ENCODE data around the gene SSB.
"Not testable (repeated sequence)": the region's sequence is repeated elsewhere in the genome, so short reads cannot be mapped to it uniquely, and the experiment has no call there.

The SSB gene

GRCh38 chr2:169790581-169790980 is 8.1 kb upstream of the SSB start:
- DNase-seq: no peak

- DNase-seq: no peak
These were observed 3.5 kb upstream of the SSB start for GRCh38 chr2:169795181-169795580.

GRCh38 chr2:169796441-169796840 is 2.2 kb upstream of the SSB start:
- no peak for DNase-seq

GRCh38 chr2:169797601-169798000 is 1.1 kb upstream of the SSB start:
- no peak for DNase-seq

GRCh38 chr2:169798397-169798717 is 314 bp upstream of the SSB start:
- DNase-seq: no peak

GRCh38 chr2:169803480-169803879 is 4.8 kb downstream of the SSB start:
- DNase-seq: no peak

- DNase-seq: no peak
These were observed 7.9 kb downstream of the SSB start for GRCh38 chr2:169806586-169806985.

GRCh38 chr2:169808221-169808620 is 9.6 kb downstream of the SSB start:
- no peak for DNase-seq

- DNase-seq: no peak
These were observed 17.2 kb downstream of the SSB start for GRCh38 chr2:169815849-169816248.

GRCh38 chr2:169816961-169817360 is 18.3 kb downstream of the SSB start:
- DNase-seq: not testable (repeated sequence)

- not testable (repeated sequence) for DNase-seq
These were observed 18.7 kb downstream of the SSB start for GRCh38 chr2:169817369-169817768.

GRCh38 chr2:169818241-169818640 is 19.6 kb downstream of the SSB start:
- no peak for DNase-seq

GRCh38 chr2:169819106-169819505 is 20.4 kb downstream of the SSB start:
- no peak for DNase-seq

- not testable (repeated sequence) for DNase-seq
These were observed 21.4 kb downstream of the SSB start for GRCh38 chr2:169820101-169820500.

GRCh38 chr2:169822036-169822435 is 23.4 kb downstream of the SSB start:
- no peak for DNase-seq

GRCh38 chr2:169822785-169823392 is 24.2 kb downstream of the SSB start:
- DNase-seq: no peak

GRCh38 chr2:169823996-169824372 is 25.3 kb downstream of the SSB start:
- DNase-seq: no peak

GRCh38 chr2:169824373-169825333 is 26.0 kb downstream of the SSB start, which contains the start of gene METTL5:
METTL5 (minus strand) TSS chr2:169824905; CDS start chr2:169824597, 308 bp downstream.
- peak; percentile 69 for DNase-seq

GRCh38 chr2:169827272-169828140 is 28.8 kb downstream of the SSB start, which contains the start of gene UBR3:
UBR3 (plus strand) TSS chr2:169827454; CDS start chr2:169827508, 54 bp downstream.
- peak; percentile 88 for DNase-seq

GRCh38 chr2:169828141-169828811 is 29.6 kb downstream of the SSB start:
- peak; percentile 57 for DNase-seq

GRCh38 chr2:169834401-169834800 is 35.7 kb downstream of the SSB start:
- no peak for DNase-seq

GRCh38 chr2:169838743-169839489 is 40.2 kb downstream of the SSB start:
- no peak for DNase-seq
